OCI-LY3 (cell line): ENCODE measurements around the gene IFT27.

ENCODE experiments used
- EZH2phosphoT487 ChIP-seq: fragments of 200-600 bp; shearing (Covaris generic); IDR thresholded peaks from 2 replicates; pipeline ENCODE4 v1.6.1; 2018; ENCODE audit warnings: antibody characterized with exemption, mixed run types, low read depth
- TF ChIP-seq, protein P1 (sequence below): fragments of 200-600, 300-600 bp; sonication (generic); IDR thresholded peaks from 2 replicates; pipeline ENCODE4 v1.5.1; 2014; ENCODE audit warnings: antibody characterized with exemption, low read length, low read depth

DNA sequence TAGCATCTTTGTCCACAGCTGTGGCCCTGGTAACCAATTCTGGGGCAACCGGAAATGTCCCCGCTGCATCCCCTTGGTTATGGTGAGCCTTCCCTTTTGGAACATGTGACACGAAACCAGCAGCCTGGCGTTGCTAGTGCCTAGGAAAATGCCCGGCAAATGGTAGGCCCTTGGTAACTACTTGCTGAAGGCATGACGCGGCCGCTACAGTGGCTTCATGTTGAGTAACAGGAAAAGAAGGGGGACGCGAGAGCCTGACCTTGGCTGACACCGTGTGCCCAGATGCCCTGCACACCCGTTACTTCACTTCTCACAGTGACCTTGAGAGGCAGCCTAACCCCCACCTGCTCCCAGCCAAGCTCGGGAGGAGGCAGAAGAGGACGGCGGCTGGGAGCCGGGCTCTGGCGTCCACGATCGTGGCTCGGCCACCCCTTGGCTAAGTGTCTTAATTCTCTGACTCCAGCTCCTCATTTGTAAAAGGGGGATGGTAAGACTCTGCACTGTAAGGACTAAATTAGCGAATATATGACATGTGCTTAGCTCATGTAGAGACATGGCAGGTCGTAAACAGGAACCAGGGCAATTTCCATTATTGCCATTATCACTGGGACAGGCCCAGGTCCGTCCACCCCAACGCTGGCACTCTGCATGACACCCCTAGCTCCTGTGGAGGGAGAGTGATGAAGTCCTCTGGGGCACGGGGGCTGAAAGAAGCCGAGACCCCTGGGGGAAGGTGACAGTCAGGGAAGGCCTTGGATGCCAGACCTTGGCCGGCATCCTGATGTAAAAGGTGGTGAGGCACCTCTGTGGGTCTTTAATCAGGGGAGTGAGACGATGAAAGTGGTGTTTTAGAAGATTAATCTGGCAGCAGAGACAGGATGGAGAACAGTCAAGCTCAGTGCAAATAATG, 18.9 kb downstream of the IFT27 start:
- TF ChIP-seq, protein P1, sequence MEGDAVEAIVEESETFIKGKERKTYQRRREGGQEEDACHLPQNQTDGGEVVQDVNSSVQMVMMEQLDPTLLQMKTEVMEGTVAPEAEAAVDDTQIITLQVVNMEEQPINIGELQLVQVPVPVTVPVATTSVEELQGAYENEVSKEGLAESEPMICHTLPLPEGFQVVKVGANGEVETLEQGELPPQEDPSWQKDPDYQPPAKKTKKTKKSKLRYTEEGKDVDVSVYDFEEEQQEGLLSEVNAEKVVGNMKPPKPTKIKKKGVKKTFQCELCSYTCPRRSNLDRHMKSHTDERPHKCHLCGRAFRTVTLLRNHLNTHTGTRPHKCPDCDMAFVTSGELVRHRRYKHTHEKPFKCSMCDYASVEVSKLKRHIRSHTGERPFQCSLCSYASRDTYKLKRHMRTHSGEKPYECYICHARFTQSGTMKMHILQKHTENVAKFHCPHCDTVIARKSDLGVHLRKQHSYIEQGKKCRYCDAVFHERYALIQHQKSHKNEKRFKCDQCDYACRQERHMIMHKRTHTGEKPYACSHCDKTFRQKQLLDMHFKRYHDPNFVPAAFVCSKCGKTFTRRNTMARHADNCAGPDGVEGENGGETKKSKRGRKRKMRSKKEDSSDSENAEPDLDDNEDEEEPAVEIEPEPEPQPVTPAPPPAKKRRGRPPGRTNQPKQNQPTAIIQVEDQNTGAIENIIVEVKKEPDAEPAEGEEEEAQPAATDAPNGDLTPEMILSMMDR = no peak
- TF ChIP-seq EZH2phosphoT487 = no peak
